Measurements from ENCODE around the gene ATPAF2. TPM values are rescaled to one million over a fixed set of nuclear protein-coding genes. Genes with fewer than 3 reads are reported as not detected.

The ATPAF2 gene
- total and polyA plus RNA-seq, 2 experiments from 2014 or later: 17.9 to 33.9 TPM

DNA sequence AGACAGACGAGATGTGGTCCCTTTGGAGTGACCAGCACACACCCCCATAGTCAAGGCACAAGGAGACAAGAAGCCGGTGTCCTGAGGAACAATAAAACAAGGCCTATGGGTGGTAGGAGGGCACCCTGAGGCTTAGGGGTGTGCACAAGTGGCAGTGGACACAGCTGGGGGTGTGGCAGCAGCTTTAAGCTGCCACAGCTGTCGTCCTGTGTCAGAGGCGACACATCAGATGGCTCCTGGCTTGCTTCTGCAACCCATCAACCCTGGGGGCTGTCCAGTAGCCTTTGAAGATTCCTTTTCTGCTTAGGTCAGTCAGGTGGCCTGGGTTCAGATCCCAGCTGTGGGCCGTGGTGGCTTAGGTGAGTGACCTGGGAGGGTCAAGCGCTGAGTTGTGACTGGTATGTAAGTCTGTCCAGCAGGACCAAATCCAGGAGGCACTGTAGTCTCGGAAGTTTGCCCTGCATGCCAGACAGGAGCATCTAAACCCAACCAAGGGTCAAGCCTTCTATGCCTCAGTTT lies 50.5 kb downstream of the ATPAF2 start:
- no peaks in the 10 kb centered on the region for H3K4me1 ChIP-seq (ENCODE audit: insufficient read depth)
- H3K4me3 ChIP-seq: no peak overlapping the region
- no peaks in the 10 kb centered on the region for H3K36me3 ChIP-seq (replicated peaks; ENCODE audit: insufficient read depth, low read depth)
- no peaks in the 10 kb centered on the region for H3K27me3 ChIP-seq
- no peaks in the 10 kb centered on the region for H3K9me3 ChIP-seq (ENCODE audit: low read depth)
- TF ChIP-seq EZH2 (IDR thresholded peaks at IDR 0.05; ENCODE audit: borderline replicate concordance): no peak
- TF ChIP-seq, protein P1, sequence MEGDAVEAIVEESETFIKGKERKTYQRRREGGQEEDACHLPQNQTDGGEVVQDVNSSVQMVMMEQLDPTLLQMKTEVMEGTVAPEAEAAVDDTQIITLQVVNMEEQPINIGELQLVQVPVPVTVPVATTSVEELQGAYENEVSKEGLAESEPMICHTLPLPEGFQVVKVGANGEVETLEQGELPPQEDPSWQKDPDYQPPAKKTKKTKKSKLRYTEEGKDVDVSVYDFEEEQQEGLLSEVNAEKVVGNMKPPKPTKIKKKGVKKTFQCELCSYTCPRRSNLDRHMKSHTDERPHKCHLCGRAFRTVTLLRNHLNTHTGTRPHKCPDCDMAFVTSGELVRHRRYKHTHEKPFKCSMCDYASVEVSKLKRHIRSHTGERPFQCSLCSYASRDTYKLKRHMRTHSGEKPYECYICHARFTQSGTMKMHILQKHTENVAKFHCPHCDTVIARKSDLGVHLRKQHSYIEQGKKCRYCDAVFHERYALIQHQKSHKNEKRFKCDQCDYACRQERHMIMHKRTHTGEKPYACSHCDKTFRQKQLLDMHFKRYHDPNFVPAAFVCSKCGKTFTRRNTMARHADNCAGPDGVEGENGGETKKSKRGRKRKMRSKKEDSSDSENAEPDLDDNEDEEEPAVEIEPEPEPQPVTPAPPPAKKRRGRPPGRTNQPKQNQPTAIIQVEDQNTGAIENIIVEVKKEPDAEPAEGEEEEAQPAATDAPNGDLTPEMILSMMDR (IDR thresholded peaks at IDR 0.05; ENCODE audit: poor library complexity): no peak
- TF ChIP-seq EZH2phosphoT487 (IDR thresholded peaks at IDR 0.05; ENCODE audit: low read depth, severe bottlenecking, unreplicated experiment): no peak
- H2AFZ ChIP-seq: no peak overlapping the region
- WGBS (ENCODE audit: low lambda C conversion rate, missing lambda C conversion rate): 80% methylated on average over 7 of the region's 7 CpGs
- no peak for DNase-seq (ENCODE audit: low spot score)
- no peaks in the 10 kb centered on the region for H3K79me2 ChIP-seq
- H3K27ac ChIP-seq: no peak overlapping the region
- no peaks in the 10 kb centered on the region for H3K9me2 ChIP-seq (replicated peaks; ENCODE audit: insufficient read depth)
- no peak overlapping the region for H3K4me2 ChIP-seq
- no peaks in the 10 kb centered on the region for H4K20me1 ChIP-seq (ENCODE audit: insufficient read depth, poor library complexity, severe bottlenecking)

DNA sequence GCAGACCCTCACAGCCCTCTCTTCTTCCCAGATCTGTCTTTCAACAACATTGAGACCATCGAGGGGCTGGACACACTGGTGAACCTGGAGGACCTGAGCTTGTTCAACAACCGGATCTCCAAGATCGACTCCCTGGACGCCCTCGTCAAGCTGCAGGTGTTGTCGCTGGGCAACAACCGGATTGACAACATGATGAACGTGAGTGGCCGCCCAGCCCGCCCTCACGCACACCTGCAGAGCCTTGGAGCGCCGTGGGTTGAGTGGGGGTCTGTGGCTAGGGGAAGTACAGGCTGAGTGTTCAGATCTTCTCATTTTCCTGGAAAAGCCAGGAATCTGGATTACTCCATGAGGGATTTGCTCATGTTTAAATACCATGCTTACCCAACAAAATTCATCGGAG lies 51.1 kb downstream of the ATPAF2 start:
- Histone ChIP-seq H2AFZ (no peak overlapping the region), H3K4me3 (no peak overlapping the region), H4K20me1 (ENCODE audit: insufficient read depth, poor library complexity, severe bottlenecking) (no peaks in the 10 kb centered on the region), H3K36me3 (replicated peaks; ENCODE audit: insufficient read depth, low read depth) (no peaks in the 10 kb centered on the region), H3K9me2 (replicated peaks; ENCODE audit: insufficient read depth) (no peaks in the 10 kb centered on the region), H3K79me2 (no peaks in the 10 kb centered on the region), H3K27me3 (no peaks in the 10 kb centered on the region), H3K4me1 (ENCODE audit: insufficient read depth) (no peaks in the 10 kb centered on the region), H3K9me3 (ENCODE audit: low read depth) (no peaks in the 10 kb centered on the region), H3K4me2 (no peak overlapping the region), H3K27ac (no peak overlapping the region)
- WGBS (ENCODE audit: low lambda C conversion rate, missing lambda C conversion rate): 75% methylated on average over 14 of the region's 14 CpGs
- no peak for TF ChIP-seq EZH2phosphoT487 (IDR thresholded peaks at IDR 0.05; ENCODE audit: low read depth, severe bottlenecking, unreplicated experiment)
- no peak for TF ChIP-seq EZH2 (IDR thresholded peaks at IDR 0.05; ENCODE audit: borderline replicate concordance)
- TF ChIP-seq, protein P1 (IDR thresholded peaks at IDR 0.05; ENCODE audit: poor library complexity): no peak
- DNase-seq (ENCODE audit: low spot score): no peak

DNA sequence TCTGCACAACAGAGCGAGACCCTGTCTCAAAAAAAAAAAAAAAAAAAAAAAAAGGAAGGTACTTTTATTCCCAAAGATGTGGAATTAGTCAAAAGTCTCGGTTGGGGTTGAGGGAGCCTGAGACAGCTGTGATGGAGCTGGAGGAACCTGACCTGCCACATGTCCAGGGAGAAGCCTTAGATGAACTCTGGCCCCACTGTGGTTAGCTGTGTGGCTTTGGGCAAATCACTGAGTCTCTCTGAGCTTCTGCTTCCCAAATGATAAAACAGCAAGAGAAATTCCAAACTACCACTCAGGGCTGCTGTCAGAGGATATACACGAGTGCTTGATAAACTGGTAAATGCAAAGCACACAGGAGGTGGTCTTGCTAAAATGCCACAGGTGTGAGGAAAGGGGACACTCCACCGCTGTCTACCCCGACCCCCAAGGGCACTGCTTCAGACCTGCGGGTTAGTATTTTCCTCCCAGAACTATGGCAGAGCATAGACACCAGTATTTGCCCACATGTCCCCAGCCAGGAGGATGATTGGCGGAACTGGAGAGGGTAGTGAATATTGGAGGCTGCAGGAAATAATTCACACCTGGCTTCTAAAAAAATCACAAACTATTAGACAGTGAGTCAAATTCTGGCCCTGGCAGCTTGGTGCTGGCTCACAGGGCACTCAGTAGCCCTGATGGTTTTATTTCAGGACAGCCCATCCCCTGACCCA lies 51.6 kb downstream of the ATPAF2 start:
- Histone ChIP-seq H3K27ac (no peak overlapping the region), H3K79me2 (no peaks in the 10 kb centered on the region), H4K20me1 (ENCODE audit: insufficient read depth, poor library complexity, severe bottlenecking) (no peaks in the 10 kb centered on the region), H3K9me2 (replicated peaks; ENCODE audit: insufficient read depth) (no peaks in the 10 kb centered on the region), H3K4me1 (ENCODE audit: insufficient read depth) (no peaks in the 10 kb centered on the region), H3K27me3 (no peaks in the 10 kb centered on the region), H3K4me2 (no peak overlapping the region), H3K36me3 (replicated peaks; ENCODE audit: insufficient read depth, low read depth) (no peaks in the 10 kb centered on the region), H3K4me3 (no peak overlapping the region), H3K9me3 (ENCODE audit: low read depth) (no peaks in the 10 kb centered on the region), H2AFZ (no peak overlapping the region)
- 79% methylated on average over 7 of the region's 7 CpGs for WGBS (ENCODE audit: low lambda C conversion rate, missing lambda C conversion rate)
- TF ChIP-seq EZH2 (IDR thresholded peaks at IDR 0.05; ENCODE audit: borderline replicate concordance) (no peak), EZH2phosphoT487 (IDR thresholded peaks at IDR 0.05; ENCODE audit: low read depth, severe bottlenecking, unreplicated experiment) (no peak)
- TF ChIP-seq, protein P1 (IDR thresholded peaks at IDR 0.05; ENCODE audit: poor library complexity): no peak
- no peak for DNase-seq (ENCODE audit: low spot score)
